NB4 (cell line): ENCODE measurements around the gene CLDN7.

ENCODE experiments used
- DNase-seq: peaks from one replicate; pipeline ENCODE4 v3.0.0; 2010; ENCODE audit warnings: low read depth
- H3K4me3 ChIP-seq: one replicate; pipeline ENCODE4 v1.5.1; 2011; ENCODE audit warnings: mild to moderate bottlenecking, low read depth, low read length, moderate library complexity
- CTCF ChIP-seq: IDR thresholded peaks from one replicate; pipeline ENCODE4 v1.5.1; 2012; ENCODE audit warnings: low read depth, low read length
- MAX ChIP-seq: IDR thresholded peaks from 2 replicates; pipeline ENCODE4 v1.6.1; 2011; ENCODE audit warnings: low read depth, low read length
- MYC ChIP-seq: IDR thresholded peaks from 2 replicates; pipeline ENCODE4 v1.6.1; 2011; ENCODE audit warnings: low read depth, low read length
- POLR2A ChIP-seq: IDR thresholded peaks from 2 replicates; pipeline ENCODE4 v1.6.1; 2011; ENCODE audit warnings: mild to moderate bottlenecking; ENCODE audit not compliant: insufficient read length; ENCODE audit errors: extremely low read depth

CLDN7 gene

GRCh38 chr17:7259555-7259889 lies 2.8 kb downstream of the CLDN7 start:
- no peak overlapping the region for H3K4me3 ChIP-seq
- no peak for TF ChIP-seq POLR2A
- TF ChIP-seq CTCF = no peak
- TF ChIP-seq MYC = no peak
- no peak for TF ChIP-seq MAX
- DNase-seq = no peak

- TF ChIP-seq MYC (0 out of 2 replicates have a peak, but pooled peaks have one; percentile 20), CTCF (no peak)
- H3K4me3 ChIP-seq = no peak overlapping the region
- DNase-seq = peak; percentile 80
Observed at GRCh38 chr17:7258731-7259554, 3.3 kb downstream of the CLDN7 start.

- no peak overlapping the region for H3K4me3 ChIP-seq
- no peak for DNase-seq
- TF ChIP-seq POLR2A (no peak), MAX (no peak), MYC (no peak), CTCF (no peak)
Observed at GRCh38 chr17:7256766-7257456, 5.4 kb downstream of the CLDN7 start.

GRCh38 chr17:7254511-7254910 lies 7.8 kb downstream of the CLDN7 start:
- no peak for DNase-seq
- TF ChIP-seq POLR2A = no peak
- no peak for TF ChIP-seq MAX
- no peak for TF ChIP-seq CTCF
- TF ChIP-seq MYC = no peak

GRCh38 chr17:7253082-7253481 lies 9.2 kb downstream of the CLDN7 start:
- no peak for DNase-seq
- TF ChIP-seq MAX = no peak
- peak overlapping the region; percentile 93 for H3K4me3 ChIP-seq

More at GRCh38 chr17:7254511-7254910, 7.8 kb downstream of the CLDN7 start:
- no peak overlapping the region for H3K4me3 ChIP-seq

GRCh38 chr17:7252176-7253043 lies 9.9 kb downstream of the CLDN7 start, which contains the start of gene ELP5:
Gene ELP5 (plus strand): TSS chr17:7252215. CDS start chr17:7252551, 336 bp downstream.
- TF ChIP-seq CTCF (no peak), POLR2A (peak; percentile 42), MYC (peak; percentile 30), MAX (peak; percentile 58; the same call in 1 of the 2 replicates)
- peak within 1 kb of the TSS; percentile 93 for H3K4me3 ChIP-seq
- peak; percentile 92 for DNase-seq
